D341Med (cell line): Measurements from ENCODE around the gene CPXCR1.
"Not testable (repeated sequence)": the region's sequence is repeated elsewhere in the genome, so short reads cannot be mapped to it uniquely, and the experiment has no call there.

ENCODE experiments used
- DNase-seq: peaks from one replicate; pipeline ENCODE4 v3.0.0; 2012; ENCODE audit warnings: low spot score

Gene CPXCR1

DNA sequence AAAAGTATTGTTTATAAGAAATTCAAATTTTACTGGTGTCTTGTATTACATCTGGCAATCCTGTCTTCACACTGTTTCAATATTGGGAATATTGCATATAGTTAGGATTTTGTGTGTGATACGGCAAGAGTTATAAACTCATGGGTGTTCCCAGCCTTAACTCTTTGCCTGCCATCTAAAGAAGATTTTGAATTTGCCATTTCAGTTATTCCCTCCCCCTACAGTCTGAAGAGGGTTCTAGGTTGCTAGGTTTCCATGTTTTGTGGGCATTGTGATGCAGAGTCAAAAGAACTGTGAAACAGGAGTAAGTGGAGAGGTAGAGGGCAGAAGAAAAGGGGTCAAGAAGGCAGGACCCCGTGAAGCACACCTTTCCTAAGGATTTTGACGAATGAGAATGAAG lies at the start of gene CPXCR1:
TSS of gene CPXCR1 (plus strand) at position 301 of the 400 bp plus-strand sequence. CDS start 6,190 bp downstream, outside the sequence.
- DNase-seq = no peak

DNA sequence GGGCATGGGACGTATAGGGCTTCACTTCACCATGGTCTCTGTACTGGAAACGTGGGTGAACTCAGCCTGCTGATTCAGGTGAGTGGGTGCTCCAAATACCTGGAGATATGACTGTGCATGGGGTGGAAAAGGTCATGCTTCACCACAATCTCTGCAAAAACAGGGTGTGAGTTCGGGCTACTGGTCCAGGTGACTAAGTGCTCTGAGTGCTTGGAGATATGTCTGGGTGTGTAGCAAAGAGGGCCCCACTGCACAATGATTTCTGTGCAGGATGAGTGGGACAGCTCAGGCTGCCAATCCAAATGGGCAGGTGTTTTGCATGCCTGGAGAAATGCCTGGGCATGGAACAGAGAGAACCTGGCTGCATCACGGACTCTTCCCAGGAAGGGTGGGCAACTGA lies 11.2 kb upstream of the CPXCR1 start:
- DNase-seq = no peak

DNA sequence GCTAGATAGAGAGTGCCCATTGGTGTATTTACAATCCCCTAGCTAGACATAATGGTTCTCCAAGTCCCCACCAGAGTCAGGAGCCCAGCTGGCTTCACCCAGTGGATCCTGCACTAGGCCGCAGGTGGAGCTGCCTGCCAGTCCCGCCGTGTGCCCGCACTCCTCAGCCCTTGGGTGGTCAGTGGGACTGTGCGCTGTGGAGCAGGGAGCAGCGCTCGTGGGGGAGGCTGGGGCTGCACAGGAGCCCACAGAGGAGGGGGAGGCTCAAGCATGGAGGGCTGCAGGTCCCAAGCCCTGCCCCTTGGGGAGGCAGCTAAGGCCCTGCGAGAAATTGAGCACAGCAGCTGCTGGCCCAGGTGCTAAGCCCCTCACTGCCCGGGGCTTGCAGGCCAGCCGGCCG lies 810 bp upstream of the CPXCR1 start:
- DNase-seq = not testable (repeated sequence)

DNA sequence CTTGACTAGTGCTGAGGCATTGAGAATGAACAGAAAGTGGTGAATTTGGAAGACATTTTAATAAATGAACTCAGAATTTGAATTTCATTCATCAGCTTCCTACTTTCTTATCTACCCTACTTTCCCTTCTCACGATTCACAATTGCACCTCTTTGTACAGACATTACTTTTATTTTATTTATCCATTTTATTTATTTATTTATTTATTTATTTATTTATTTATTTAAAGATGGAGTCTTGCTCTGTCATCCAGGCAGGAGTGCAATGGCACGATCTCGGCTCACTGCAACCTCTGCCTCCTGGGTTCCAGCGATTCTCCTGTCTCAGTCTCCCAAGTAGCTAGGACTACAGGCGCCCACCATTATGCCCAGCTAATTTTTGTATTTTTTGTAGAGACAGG lies 5.3 kb downstream of the CPXCR1 start:
- not testable (repeated sequence) for DNase-seq

DNA sequence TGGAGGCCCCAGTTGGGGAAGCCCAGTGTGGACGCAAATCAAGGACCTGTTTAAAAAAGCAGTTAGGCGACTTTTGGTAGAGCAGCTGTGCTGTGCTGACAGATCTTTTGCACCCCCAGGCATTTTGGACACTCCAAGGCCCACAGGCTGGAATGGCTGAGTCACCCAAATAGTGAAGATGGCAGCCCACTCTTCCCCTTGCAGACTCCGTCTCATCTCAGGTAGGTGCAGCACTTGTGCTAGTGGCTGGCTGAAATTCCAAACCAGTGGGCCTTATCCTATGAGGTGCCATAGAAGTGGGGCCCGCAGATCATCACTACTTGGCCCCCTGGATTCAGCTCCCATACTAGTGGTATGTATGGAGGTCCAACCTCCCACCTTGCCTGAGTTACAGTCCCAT lies 42.8 kb downstream of the CPXCR1 start:
- DNase-seq = no peak
